ENCODE data around the gene TBC1D24.
"Not testable (repeated sequence)": the region's sequence is repeated elsewhere in the genome, so short reads cannot be mapped to it uniquely, and the experiment has no call there.

TBC1D24 gene

DNA sequence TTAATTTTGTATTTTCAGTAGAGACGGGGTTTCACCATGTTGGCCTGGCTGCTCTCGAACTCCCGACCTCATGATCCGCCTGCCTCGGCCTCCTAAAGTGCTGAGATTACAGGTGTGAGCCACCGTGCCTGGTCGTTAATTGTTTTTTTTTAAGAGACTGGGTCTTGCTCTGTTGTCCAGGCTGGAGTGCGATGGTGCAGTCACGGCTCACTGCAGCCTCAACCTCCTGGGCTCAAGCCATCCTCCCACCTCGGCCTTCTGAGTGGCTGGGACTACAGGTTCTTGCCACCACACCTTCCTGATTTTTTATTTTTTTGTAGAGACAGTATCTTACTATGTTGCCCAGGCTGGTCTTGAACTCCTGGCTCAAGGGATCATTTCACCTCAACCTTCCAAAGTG lies 5.1 kb downstream of the TBC1D24 start:
- not testable (repeated sequence) for DNase-seq (ENCODE audit: low read depth, low spot score); H3K27ac ChIP-seq

DNA sequence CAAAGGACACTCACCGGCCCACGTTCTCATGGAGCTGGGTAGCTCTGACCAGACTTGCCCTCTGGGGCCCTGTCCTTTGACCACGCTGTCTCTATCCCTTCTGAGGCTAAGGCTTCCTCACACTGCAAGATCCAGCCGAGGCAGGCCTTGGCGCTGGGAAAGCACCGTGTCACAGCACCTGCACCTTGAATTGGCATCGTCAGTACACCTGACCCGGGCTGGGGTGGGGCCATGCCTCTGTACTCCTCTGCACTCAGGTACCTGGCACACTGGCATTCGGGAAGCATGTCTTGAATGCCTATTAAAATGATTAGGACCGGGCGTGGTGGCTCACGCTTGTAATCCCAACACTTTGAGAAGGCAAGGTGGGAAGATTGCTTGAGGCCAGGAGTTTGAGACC lies 6.0 kb downstream of the TBC1D24 start:
- H3K27ac ChIP-seq, result no peak overlapping the region
- DNase-seq (ENCODE audit: low read depth, low spot score), result no peak

DNA sequence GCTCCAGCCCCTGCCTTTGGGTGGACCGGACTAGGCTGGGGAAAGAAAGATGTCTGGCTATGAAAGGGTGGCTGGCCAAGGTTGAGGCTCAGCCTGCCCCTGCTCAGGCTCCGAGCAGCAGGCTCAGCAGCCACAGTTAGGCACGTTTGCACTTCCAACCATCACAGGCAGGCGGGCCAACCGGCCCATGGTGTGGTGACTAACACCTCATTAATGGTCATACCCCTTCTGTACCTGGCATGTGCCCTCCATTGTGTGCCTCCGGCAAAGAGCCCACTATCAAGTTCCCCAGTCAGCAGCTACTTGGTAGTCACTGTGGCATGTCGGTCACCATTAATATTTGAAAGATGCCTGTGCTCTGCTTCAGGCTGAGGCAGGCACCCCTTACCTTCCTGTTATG lies 6.7 kb downstream of the TBC1D24 start:
- H3K27ac ChIP-seq, result no peak overlapping the region
- DNase-seq (ENCODE audit: low read depth, low spot score), result no peak

DNA sequence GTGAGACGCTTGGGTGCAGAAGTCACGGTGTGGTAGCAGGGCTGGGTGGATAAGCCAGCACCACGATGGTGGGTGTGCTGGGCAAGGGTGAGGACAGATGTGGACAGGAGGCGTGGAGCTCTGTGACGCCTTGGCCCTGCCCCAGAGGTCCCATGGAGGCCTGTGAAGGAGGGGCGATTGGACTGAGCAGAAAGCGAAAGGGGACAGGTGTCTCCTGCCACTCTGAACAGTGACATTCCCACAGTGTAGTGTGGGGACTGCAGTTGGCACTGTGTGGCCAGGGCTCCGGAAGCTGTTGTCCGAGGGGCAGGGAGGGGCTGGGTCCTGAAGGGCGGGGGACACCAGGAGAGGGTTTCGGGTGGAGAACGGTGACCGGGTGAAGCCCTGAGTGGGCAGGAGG lies 7.3 kb downstream of the TBC1D24 start:
- no peak overlapping the region for H3K27ac ChIP-seq
- DNase-seq (ENCODE audit: low read depth, low spot score), result no peak

DNA sequence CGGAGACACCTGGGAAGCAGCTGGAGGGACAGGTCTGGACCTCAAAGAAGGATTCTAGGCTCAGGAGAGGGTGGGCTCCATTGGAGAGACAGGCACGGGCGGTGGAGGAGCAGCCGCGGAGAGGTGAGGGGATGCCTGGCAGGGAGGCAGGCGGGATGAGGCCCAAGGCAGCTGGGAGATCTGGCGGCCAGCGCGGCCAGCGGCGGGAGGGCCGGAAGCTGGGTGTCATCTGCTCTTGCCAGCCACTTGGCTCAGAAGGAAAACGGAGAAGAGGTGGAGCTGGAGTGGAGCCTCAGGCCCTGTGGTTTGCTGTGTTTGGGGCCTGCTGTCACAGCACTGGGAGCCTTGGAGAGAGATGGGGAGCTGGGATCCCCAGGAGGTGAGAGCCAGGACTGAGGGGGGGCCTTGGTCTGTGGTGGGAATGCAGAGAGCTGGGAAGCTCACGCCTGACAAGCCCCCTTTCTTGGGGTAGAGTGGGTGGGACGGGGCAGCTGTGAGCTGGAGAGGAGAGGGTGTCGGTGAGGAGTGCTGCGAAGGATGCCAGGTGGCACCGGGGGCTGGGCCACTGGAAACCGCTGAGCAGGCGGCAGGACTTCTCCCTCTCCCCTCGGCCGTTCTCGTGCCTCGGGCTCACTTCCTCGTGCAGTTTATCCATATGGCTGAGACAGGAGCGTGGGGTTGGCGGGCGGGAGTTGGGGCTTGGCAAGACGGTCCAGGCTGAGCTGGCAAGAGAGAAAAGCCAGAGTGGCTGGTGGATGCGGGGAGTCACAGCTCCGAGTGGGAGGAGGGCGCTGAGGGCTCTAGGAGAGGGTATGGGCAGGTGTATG lies 8.0 kb downstream of the TBC1D24 start:
- H3K27ac ChIP-seq, result no peak overlapping the region
- no peak for DNase-seq (ENCODE audit: low read depth, low spot score)

DNA sequence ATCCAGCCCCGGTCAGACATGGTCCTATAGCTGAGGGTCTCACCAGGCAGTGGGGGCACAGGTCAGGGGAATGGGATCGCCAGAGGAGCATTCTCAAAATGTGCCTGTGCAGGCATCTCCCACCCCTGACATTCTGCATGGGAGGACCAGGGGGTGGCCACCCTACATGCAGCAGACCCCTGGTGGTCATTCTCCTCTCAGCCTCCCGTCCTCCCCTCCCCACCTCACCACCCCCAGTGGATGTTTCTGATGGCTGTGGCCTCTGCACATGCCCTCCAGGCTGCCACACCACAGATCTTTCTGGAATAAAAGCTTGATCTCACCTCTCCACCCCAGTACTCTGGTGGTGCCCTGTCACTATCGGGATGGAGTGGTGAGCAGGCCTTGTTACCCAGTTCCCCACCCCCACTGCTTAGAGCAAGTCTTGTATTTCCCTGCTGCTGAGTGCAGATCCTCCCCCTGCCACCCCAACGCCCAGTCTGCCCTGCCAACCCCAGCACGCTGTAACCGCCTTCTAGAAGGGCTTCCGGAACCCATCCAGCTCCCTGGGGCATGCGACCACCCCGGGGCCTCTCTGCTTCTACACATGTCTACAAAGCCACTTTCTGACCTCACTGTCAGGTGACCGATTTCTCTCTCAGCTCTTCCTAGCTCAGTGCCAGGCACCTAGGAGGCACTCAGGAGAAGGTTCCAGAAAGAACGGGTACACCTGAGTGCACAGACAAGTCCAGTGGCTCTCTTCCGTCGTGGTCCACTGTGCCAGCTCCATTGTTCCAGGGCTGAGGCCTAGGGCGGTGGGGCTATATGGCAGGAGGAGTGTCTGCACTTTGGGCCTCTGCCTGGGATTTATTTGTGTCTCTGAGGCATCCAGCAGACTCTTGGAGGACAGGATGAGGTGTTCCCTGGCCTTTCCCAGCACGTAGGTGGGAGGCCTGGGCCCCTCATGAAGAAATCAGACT lies 9.3 kb downstream of the TBC1D24 start:
- no peak for DNase-seq (ENCODE audit: low read depth, low spot score)
- H3K27ac ChIP-seq, result no peak overlapping the region

DNA sequence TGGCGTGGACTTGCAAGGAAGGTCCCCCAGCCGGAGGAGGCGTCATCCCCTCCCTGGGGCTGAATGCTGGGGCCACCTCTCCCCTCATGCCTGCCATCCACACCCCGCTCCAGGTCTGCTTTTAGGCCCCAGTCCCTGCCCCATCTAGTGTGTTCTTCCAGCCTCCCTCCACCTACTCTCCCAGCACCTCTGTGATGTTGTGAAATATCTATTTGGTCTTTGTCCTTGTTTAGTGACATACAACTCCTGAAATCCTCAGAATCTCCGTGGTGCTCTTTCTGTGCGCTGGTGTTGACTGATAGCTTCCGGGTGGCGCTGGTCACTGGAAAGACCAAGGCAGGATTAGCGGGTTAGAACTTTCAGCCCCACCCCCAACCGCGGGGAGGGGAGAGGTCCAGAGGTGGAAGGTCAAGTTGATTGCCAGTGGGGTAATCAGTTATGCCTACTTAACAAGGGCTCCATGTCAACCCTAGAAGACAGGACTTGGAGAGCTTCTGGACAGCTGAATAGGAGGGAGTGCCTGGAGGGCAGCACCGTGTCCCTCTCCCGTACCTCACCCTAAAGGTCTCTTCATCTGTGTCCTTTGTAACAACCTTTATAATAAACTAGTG lies 10.1 kb downstream of the TBC1D24 start:
- no peak for DNase-seq (ENCODE audit: low read depth, low spot score)
- no peak overlapping the region for H3K27ac ChIP-seq

DNA sequence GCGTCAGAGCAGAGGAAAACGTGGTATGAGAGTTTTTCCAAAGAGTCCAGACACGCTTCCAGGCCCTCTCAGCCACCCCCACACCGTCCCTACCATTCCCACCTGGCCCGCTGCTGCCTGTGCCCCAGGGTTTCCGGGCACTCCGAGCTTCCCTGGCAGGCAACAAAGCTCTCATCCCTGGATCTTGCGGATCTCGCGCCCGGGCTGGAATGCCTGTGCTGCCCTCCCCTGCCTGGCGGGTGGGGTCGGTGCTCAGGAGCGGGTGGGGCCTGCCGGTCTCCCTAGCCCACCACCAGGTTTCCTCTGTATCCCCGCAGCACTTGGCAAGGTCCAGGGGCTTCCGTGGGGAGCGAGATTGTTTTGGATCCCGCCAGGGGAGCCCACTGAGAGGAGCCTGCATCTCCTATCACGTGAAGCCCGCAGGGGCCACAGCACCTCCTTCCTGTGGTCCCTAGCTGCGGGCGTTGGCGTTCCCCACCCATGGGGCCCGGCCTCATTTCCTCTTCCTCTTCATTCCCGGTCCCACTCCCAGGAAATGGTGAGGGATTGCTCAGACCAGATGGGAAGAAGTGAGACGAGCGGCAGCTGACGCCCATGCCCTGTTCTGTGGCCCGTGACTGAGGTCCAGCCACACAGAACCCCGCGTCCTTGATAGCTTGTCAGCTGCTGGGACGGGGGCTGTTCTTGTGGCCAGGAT lies 11.0 kb downstream of the TBC1D24 start:
- no peak overlapping the region for H3K27ac ChIP-seq
- DNase-seq (ENCODE audit: low read depth, low spot score), result no peak

DNA sequence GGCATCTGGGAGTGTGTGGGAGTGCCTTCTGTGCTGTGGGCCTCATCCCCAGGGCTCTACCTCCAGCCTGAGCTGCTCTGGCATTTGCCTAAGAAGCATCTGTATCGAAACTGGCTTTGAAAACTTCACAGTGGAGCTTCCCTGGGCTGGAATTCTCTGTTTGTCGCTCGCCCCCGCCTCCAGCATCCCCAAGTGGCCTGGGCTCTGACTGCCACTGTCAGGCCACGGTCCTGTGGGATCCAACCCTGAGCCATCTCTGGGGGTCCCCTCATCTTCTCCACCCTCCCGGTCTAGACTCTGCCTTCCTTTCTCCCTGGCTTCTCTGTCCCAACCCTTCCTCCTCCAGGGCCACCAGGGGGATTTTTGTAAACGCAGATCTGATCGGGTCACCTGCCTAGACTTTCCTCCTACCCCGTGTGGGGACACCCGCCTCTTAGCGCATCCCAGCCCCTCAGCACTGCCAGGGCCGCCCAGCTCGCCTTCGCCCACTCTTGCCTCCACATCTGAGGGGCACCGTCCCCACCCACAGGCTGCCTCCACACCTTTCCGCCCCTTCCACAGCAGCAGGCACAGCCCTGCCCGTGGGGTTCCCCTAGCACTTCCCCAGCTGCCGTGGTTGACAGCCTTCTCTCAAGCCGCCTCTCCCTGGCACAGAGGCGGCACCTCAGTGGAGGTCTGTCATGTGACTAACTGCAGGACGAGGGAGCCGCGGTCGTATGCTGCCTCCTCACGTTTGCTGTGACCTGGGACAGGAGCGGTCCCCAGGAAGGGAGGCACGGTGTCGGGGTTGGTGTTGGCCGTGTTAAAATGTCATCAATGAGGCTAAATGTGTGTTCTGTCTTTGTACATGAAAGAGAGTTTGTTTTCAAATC lies 12.0 kb downstream of the TBC1D24 start:
- DNase-seq (ENCODE audit: low read depth, low spot score), result no peak
- H3K27ac ChIP-seq, result no peak overlapping the region

DNA sequence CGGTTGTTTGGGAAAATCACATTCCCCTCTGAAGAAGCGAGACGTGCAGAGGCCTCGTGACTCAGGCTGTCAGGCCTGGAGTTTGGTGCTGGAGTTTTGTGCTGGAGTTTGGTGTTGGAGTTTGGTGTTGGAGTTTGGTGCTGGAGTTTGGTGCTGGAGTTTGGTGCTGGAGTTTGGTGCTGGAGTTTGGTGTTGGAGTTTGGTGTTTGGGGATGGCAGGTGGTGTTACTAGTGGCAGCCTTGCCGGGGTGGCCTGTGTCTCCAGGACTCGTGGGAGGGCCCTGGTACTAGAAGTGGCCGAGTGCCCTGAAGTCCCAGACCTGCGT lies 12.6 kb downstream of the TBC1D24 start:
- no peak overlapping the region for H3K27ac ChIP-seq
- DNase-seq (ENCODE audit: low read depth, low spot score), result no peak

DNA sequence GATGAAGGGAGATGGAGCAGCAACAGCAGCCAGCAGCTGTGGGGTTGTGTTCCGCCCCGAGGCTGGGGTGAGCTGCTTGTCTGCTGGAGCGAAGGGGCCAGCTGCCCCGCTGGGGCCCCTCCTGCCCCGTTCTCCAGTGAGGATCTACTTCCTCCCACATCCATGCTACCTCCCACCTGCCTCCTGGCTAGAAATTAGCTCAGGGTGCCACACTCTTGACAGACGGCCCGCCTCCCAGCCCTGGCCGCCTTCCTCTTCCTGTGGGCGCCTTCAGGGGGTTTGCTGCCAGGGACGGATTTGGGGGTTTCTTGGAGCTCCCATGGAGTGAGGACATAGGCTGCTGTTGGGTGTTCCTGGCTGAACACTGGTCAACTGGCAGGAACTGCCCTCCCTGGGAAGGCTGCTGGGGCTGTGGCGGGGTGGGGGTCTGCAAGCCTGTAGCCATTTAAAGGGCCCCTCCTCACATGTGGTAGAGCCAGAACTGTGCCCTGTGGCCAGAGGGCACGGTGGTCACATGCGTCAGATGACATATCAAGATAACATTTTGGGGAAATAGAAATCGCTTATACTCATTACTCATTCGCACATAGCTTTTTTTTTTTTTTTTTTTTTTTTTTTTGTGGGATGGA lies 13.1 kb downstream of the TBC1D24 start:
- H3K27ac ChIP-seq, result no peak overlapping the region
- DNase-seq (ENCODE audit: low read depth, low spot score), result no peak

DNA sequence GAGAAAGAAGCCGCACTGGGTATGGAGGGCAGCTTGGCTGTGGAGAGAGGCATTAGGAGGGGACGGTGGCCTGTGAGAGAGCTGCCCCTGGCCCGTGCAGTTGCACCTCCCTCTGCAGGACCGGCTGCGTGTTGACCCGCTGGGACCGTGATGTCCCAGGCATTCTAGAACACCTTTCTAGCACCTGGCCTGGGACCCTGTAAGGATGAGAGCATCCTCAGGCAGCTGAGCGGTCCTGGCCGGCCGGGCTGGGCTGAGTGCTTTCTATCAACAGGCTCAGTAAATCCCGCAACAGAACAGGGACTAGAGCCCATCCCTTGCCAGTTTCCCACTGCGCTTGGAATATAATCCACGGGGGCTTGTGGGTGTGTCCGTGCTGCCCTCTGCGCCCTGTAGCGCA lies 14.7 kb downstream of the TBC1D24 start:
- H3K27ac ChIP-seq, result no peak overlapping the region
- DNase-seq (ENCODE audit: low read depth, low spot score), result no peak

DNA sequence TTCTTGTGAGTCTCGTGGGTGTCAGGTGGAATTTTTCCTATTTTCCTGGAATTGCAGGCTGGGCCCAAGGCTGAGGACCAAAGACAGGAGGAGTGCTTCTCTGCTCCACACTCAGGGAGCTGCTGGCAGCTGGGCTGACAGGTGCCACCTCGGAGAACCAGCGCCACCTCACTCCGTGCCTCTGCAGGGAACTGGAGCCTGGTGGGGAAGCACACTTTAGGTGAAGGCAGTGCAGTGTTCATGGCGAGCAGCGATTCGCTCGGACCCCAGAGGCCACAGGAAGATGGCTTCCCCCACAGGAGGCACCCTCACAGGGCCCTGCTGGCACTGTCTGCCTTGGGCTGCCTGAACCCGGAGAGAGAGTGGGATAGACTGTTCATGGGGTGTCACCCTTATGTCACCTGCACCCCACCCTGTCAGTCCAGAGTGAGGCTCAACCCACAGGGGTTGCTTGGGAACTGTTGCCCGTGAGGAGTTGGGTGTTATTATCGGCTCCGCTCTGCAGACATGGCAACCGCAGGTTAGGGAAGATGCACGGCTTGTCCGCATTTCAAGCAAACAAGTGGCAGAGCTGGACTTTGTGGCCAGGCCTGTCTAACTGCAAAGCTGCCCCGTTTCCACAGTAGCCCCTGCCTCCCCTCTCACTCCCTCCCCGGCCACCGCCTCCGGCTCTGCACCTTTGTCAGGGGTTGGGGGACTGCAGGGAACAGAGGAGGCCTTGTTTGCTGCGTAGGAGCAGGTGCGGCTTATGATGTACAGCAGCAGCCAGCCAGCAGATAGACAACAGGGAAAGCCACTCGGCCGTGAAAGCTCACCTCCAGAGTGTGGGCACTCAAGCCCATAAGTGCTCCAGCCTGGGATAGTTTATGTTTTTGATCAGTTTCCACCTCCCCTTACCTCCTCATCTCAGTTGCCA lies 15.5 kb downstream of the TBC1D24 start:
- DNase-seq (ENCODE audit: low read depth, low spot score), result no peak
- no peak overlapping the region for H3K27ac ChIP-seq

DNA sequence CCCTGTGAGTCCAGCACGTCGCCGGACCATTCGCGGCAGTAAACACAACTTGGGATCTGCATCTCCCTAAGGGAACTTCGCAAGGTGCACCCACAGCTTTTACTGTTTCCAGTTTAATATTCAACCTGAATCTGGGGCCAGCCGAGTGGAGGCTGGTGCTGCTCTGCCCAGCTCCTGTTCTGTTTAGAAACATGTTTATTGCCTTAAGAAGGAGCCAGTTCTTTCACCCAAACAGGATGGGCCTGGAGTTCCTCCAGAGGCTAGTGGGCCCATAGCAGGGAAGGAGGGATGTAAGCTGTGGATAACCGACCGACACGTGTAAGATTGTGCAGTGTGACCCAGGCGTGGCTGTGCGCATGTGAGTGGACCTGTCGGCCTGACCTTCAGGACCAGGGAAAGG lies 17.4 kb downstream of the TBC1D24 start:
- H3K27ac ChIP-seq, result no peak overlapping the region
- no peak for DNase-seq (ENCODE audit: low read depth, low spot score)

DNA sequence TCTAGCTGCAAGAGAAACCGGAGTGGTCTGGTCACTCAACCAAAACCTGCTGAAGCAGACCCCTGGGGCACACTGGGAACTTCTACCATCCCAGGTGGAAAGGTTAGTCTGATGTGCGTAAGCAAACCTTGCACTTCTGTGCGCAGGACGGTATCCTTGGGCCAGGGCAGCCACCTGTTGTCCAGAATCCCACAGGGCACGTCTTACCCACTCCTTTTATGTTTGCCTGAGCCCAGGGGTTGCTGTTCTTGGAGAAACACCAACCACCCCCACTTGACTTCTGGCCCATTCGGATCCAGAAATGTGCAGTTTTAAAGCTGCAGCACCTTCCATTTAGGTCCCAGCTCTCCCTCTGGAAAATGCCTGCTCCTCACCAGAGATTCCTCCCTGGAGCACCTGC lies 18.7 kb downstream of the TBC1D24 start:
- H3K27ac ChIP-seq, result no peak overlapping the region
- no peak for DNase-seq (ENCODE audit: low read depth, low spot score)

DNA sequence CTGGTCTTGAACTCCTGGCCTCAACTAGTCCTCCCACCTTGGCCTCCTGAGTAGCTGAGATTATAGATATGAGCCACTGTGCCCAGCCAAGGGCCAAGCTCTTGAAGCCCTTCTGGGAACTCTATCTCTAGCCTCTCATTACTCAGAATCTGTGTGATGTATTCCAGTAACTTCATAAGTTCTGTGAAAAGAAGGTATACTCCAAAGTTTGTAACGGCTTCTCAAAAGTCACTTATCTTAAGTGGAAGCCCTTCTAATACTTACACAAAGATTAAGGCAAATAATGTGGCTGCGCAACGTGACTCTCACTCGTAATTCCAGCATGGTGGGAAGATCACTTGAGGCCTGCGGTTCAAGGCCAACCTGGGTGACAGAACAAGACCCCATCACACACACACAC lies 19.7 kb downstream of the TBC1D24 start:
- no peak overlapping the region for H3K27ac ChIP-seq
- no peak for DNase-seq (ENCODE audit: low read depth, low spot score)

DNA sequence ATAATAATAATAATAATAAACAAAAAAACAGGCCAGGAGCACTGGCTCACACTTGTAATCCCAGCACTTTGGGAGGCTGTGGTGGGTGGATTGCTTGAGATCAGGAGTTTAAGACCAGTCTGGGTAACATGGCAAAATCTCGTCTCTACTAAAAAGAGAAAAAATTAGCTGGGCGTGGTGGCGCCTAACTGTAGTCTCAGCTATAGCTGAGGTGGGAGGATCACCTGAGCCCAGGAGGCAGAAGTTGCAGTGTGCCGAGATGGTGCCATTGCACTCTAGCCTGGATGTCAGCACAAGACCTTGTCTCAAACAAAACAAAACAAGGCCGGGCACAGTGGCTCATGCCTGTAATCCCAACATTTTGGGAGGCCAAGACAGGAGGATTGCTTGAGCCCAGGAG lies 20.1 kb downstream of the TBC1D24 start:
- DNase-seq (ENCODE audit: low read depth, low spot score), result no peak
- no peak overlapping the region for H3K27ac ChIP-seq

All from epithelial cell of prostate (primary cell).